Measurements from ENCODE around the gene PARD3. TPM values are rescaled to one million over a fixed set of nuclear protein-coding genes. Genes with fewer than 3 reads are reported as not detected.

PARD3 gene
- total and polyA plus RNA-seq, 10 of the 15 experiments (the other 5 are each of a cell fraction or from before 2014, with no cell fraction given): 2.6 to 43.1 (median 13.9) TPM

GRCh38 chr10:34191406-34191805 is 623.7 kb downstream of the PARD3 start (continued):
- TF ChIP-seq ZBTB40 (IDR thresholded peaks at IDR 0.05; ENCODE audit: borderline replicate concordance) (no peak), EP300 (IDR thresholded peaks at IDR 0.05; ENCODE audit: borderline replicate concordance in 1 of 2, control insufficient read depth in 1 of 2, low read depth in 2 of 2, low read length in 2 of 2) (no peak), E4F1 (IDR thresholded peaks at IDR 0.05; ENCODE audit: borderline replicate concordance, partially characterized antibody) (no peak)

- Histone ChIP-seq H3K27ac (ENCODE audit: control insufficient read depth, insufficient read depth) (no peak overlapping the region), H4K20me1 (ENCODE audit: control insufficient read depth, insufficient read depth) (no peaks in the 10 kb centered on the region), H3K4me2 (ENCODE audit: control insufficient read depth, insufficient read depth) (no peak overlapping the region), H3K36me3 (ENCODE audit: control insufficient read depth in 2 of 2, insufficient read depth in 2 of 2, low read length in 1 of 2) (no peaks in the 10 kb centered on the region), H2AFZ (ENCODE audit: control insufficient read depth, low read depth, low read length) (no peak overlapping the region), H3K27me3 (replicated peaks in 1 of 2; ENCODE audit: control insufficient read depth in 2 of 2, insufficient read depth in 2 of 2, low read length in 1 of 2) (no peaks in the 10 kb centered on the region), H3K4me1 (ENCODE audit: control insufficient read depth, insufficient read depth, low read length) (no peaks in the 10 kb centered on the region), H3K79me2 (ENCODE audit: control insufficient read depth, insufficient read depth, low read length) (no peaks in the 10 kb centered on the region), H3K4me3 (no peak overlapping the region), H3K9ac (ENCODE audit: control insufficient read depth, insufficient read depth, low read length) (no peak overlapping the region), H3K9me3 (replicated peaks; ENCODE audit: control insufficient read depth, insufficient read depth, low read length) (no peaks in the 10 kb centered on the region)
- SMC1A ChIA-PET (ENCODE audit: uncharacterized antibody, unreplicated experiment): interaction anchor here (1.1 to 1.5 kb wide), 2 partner anchors 10 to 25 kb away, joined by 3 to 4 read pairs; no protein-coding TSS in a partner anchor
- POLR2A ChIA-PET: interaction anchor here (0.6 kb wide), 1 partner anchor 64 kb away, joined by 4 read pairs; no protein-coding TSS in a partner anchor
- ATAC-seq: no peak
- in situ Hi-C loops (cut with MboI): no loop called here
- DNase-seq (ENCODE audit: low read depth, low spot score): no peak
- WGBS (ENCODE audit: insufficient coverage, insufficient replicate concordance, low lambda C conversion rate, missing lambda C conversion rate): 37% methylated on average over 7 of the region's 7 CpGs
- no peak for FAIRE-seq
- RAD21 ChIA-PET (ENCODE audit: unreplicated experiment): no interaction called here
- CTCF ChIA-PET: interaction anchor here (1.1 kb wide), 1 partner anchor 10 kb away, joined by 6 read pairs; no protein-coding TSS in a partner anchor
- intact Hi-C loops (cut with micrococcal nuclease; ENCODE audit: unreplicated experiment): no loop called here
- BruUV-seq (replicated peaks): no TSS peak
- TF ChIP-seq CEBPB (IDR thresholded peaks at IDR 0.05; ENCODE audit: borderline replicate concordance in 1 of 2, low read depth in 2 of 2, low read length in 2 of 2) (no peak), GATAD2B (conservative IDR thresholded peaks at IDR 0.05; ENCODE audit: low read depth) (no peak), ELK1 (IDR thresholded peaks at IDR 0.05; ENCODE audit: low read depth, low read length) (no peak), RCOR1 (conservative IDR thresholded peaks at IDR 0.05; ENCODE audit: low read depth, low read length) (no peak), FOXK2 (IDR thresholded peaks at IDR 0.05) (no peak), ZNF592 (IDR thresholded peaks at IDR 0.05) (no peak)
These were observed 624.5 kb downstream of the PARD3 start for GRCh38 chr10:34190580-34190979.

All from GM12878 (cell line).